Prostate gland (tissue), 2 donors: ENCODE results near the gene CCDC134.

Experiments used
- POLR2A ChIP-seq: fragments of 450-650 bp; IDR thresholded peaks from one replicate; pipeline ENCODE4 v1.6.1; 2016; ENCODE audit warnings: antibody characterized with exemption, mild to moderate bottlenecking
- POLR2AphosphoS5 ChIP-seq: sonication (generic); formaldehyde crosslinking; IDR thresholded peaks from one replicate; pipeline ENCODE4 v1.6.1; 2017; ENCODE audit warnings: antibody characterized with exemption
- TF ChIP-seq, protein P1 (sequence below), 4 experiments: fragments of 200-600 bp in 2 of 4; fragments of 450-650 bp in 2 of 4; sonication (generic) in 2 of 4; IDR thresholded peaks; 1 replicate in 3 of 4; 2 replicates in 1 of 4; pipeline ENCODE4 v1.5.1; 2016 to 2019; ENCODE audit warnings: antibody characterized with exemption in 4 of 4, mild to moderate bottlenecking in 2 of 4, moderate library complexity in 2 of 4

DNA sequence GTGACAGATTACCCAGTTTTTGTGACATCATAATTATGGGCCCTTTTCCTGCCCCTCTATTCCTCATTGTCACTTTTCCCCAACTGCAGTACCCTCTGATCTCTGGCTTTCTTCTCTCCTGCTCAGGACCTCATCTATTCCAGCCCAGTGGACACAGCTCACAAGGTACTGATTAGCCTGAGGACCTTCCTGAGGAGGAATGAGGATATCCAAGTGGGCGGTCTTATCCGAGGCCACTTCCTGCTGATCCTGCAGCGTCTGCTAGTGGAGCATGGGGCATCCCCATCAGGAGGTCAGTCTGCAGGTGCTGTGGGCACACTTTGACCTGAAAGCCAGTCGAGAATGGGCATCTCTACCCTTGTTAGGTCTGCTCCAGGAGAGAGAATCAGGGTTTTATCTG lies 24.5 kb upstream of the CCDC134 start:
- TF ChIP-seq, protein P1, sequence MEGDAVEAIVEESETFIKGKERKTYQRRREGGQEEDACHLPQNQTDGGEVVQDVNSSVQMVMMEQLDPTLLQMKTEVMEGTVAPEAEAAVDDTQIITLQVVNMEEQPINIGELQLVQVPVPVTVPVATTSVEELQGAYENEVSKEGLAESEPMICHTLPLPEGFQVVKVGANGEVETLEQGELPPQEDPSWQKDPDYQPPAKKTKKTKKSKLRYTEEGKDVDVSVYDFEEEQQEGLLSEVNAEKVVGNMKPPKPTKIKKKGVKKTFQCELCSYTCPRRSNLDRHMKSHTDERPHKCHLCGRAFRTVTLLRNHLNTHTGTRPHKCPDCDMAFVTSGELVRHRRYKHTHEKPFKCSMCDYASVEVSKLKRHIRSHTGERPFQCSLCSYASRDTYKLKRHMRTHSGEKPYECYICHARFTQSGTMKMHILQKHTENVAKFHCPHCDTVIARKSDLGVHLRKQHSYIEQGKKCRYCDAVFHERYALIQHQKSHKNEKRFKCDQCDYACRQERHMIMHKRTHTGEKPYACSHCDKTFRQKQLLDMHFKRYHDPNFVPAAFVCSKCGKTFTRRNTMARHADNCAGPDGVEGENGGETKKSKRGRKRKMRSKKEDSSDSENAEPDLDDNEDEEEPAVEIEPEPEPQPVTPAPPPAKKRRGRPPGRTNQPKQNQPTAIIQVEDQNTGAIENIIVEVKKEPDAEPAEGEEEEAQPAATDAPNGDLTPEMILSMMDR (IDR thresholded peaks at IDR 0.05): no peak
- TF ChIP-seq POLR2A: no peak
- TF ChIP-seq POLR2AphosphoS5: no peak
